HCT116 (cell line): ENCODE results near the gene BEND5. TPM values are rescaled to one million over a fixed set of nuclear protein-coding genes. Genes with fewer than 3 reads are reported as not detected.

Experiments
- ATAC-seq: fragments of 200-7000 bp; cut with Tn5 transposase; 2 replicates; pipeline ENCODE4 v1.9.1; 2020; ENCODE audit warnings: mild to moderate bottlenecking, moderate library complexity
- BruUV-seq: library from RNA; stranded (reverse); fragments of 400-500 nt; replicated peaks from 2 replicates; lab custom pipeline; 2021; lab: Mats Ljungman, UMichigan
- CTCF ChIA-PET: fragments of 300-600 bp; sonication (Branson Sonifier 250); formaldehyde crosslinking; loops from one replicate; lab custom pipeline; 2021; ENCODE audit warnings: antibody characterized with exemption; lab: Charles Lee
- POLR2A ChIA-PET: fragments of 300-600, 350-600 bp; sonication (Branson Sonifier 250); formaldehyde crosslinking; loops from one replicate; lab custom pipeline; 2021; ENCODE audit warnings: antibody characterized with exemption; lab: Charles Lee
- RAD21 ChIA-PET, 2 experiments: fragments of 300-600 bp; sonication (Branson Sonifier 250); formaldehyde crosslinking; loops; one replicate each; lab custom pipeline; 2023; ENCODE audit warnings: low total read pairs in 2 of 2; ENCODE audit not compliant: uncharacterized antibody in 2 of 2, unreplicated experiment in 2 of 2, low non-redundant PET in 1 of 2; lab: Charles Lee
- DNase-seq: peaks from one replicate; pipeline ENCODE4 v3.0.0-alpha.2; 2010; ENCODE audit warnings: low read depth, low spot score
- H2AFZ ChIP-seq: fragments of 200-600 bp; shearing (Covaris generic), sonication (generic); 2 replicates; pipeline ENCODE4 v1.6.1; 2017; ENCODE audit warnings: low read depth, mixed run types, mixed read lengths, antibody characterized with exemption, low read length; ENCODE audit not compliant: poor library complexity, severe bottlenecking
- H3K27ac ChIP-seq: 2 replicates; pipeline ENCODE4 v1.5.1; 2012; ENCODE audit warnings: low read depth, low read length
- H3K27me3 ChIP-seq: fragments of 200-600 bp; sonication (generic); 2 replicates; pipeline ENCODE4 v1.6.1; 2016; ENCODE audit warnings: mixed run types, low read length, mixed read lengths; ENCODE audit not compliant: insufficient read depth
- H3K36me3 ChIP-seq, 2 experiments: fragments of 200-500 bp in 1 of 2; fragments of 200-600 bp in 1 of 2; sonication (Bioruptor generic) in 1 of 2; sonication (generic) in 1 of 2; 2 replicates each; pipeline versions ENCODE4 v1.5.1 to v1.6.1; 2014 to 2016; ENCODE audit warnings: low read length in 2 of 2, inconsistent platforms in 1 of 2, mixed read lengths in 1 of 2, mixed run types in 1 of 2; ENCODE audit not compliant: insufficient read depth in 2 of 2, control insufficient read depth in 1 of 2
- H3K4me1 ChIP-seq, 2 experiments: fragments of 200-600 bp in 1 of 2; sonication (generic) in 1 of 2; 2 replicates each; pipeline versions ENCODE4 v1.5.1 to v1.6.1; 2012 to 2017; ENCODE audit warnings: low read length in 2 of 2, inconsistent platforms in 1 of 2, mild to moderate bottlenecking in 1 of 2, mixed read lengths in 1 of 2, mixed run types in 1 of 2, moderate library complexity in 1 of 2; ENCODE audit not compliant: insufficient read depth in 2 of 2, control insufficient read depth in 1 of 2
- H3K4me2 ChIP-seq: fragments of 200-600 bp; sonication (generic); 2 replicates; pipeline ENCODE4 v1.6.1; 2017; ENCODE audit warnings: mixed run types, low read length, mixed read lengths
- H3K4me3 ChIP-seq, 2 experiments: fragments of 200-600 bp in 1 of 2; sonication (generic) in 1 of 2; replicated peaks in 1 of 2; 2 replicates each; pipeline ENCODE4 v1.5.1; 2011 to 2016; ENCODE audit warnings: low read length in 2 of 2, control low read depth in 1 of 2, low read depth in 1 of 2, mild to moderate bottlenecking in 1 of 2, mixed read lengths in 1 of 2, mixed run types in 1 of 2
- H3K79me2 ChIP-seq: fragments of 200-600 bp; sonication (generic); 2 replicates; pipeline ENCODE4 v1.6.1; 2017; ENCODE audit warnings: mild to moderate bottlenecking, mixed run types, low read length, moderate library complexity, mixed read lengths; ENCODE audit not compliant: insufficient read depth
- H3K9ac ChIP-seq: fragments of 200-600 bp; sonication (generic); 2 replicates; pipeline ENCODE4 v1.6.1; 2016; ENCODE audit warnings: low read length, mixed read lengths
- H3K9me2 ChIP-seq: fragments of 200-600 bp; sonication (generic), shearing (Covaris generic); 2 replicates; pipeline ENCODE4 v1.6.1; 2017; ENCODE audit warnings: mixed run types, mild to moderate bottlenecking, moderate library complexity; ENCODE audit not compliant: insufficient read depth
- H3K9me3 ChIP-seq, 2 experiments: fragments of 200-500 bp in 1 of 2; fragments of 200-600 bp in 1 of 2; sonication (Bioruptor generic) in 1 of 2; sonication (generic) in 1 of 2; 2 replicates each; pipeline ENCODE4 v1.6.1; 2014 to 2017; ENCODE audit warnings: low read length in 2 of 2, mixed read lengths in 2 of 2, inconsistent platforms in 1 of 2, low read depth in 1 of 2, mild to moderate bottlenecking in 1 of 2, mixed run types in 1 of 2, moderate library complexity in 1 of 2; ENCODE audit not compliant: control insufficient read depth in 1 of 2, insufficient read depth in 1 of 2
- H4K20me1 ChIP-seq: fragments of 200-600 bp; sonication (generic), shearing (Covaris generic); 2 replicates; pipeline ENCODE4 v1.6.1; 2017; ENCODE audit warnings: mixed run types, mild to moderate bottlenecking, moderate library complexity; ENCODE audit not compliant: insufficient read depth
- CBX3 ChIP-seq: IDR thresholded peaks from 2 replicates; pipeline ENCODE4 v1.6.1; 2012; ENCODE audit warnings: low read depth
- ELF1 ChIP-seq: IDR thresholded peaks from 2 replicates; pipeline ENCODE4 v1.6.1; 2012; ENCODE audit warnings: low read depth, borderline replicate concordance
- EZH2 ChIP-seq: fragments of 200-600 bp; sonication (generic); IDR thresholded peaks from 2 replicates; pipeline ENCODE4 v1.6.1; 2017; ENCODE audit warnings: antibody characterized with exemption, mixed run types
- EZH2phosphoT487 ChIP-seq: fragments of 200-600 bp; IDR thresholded peaks from 2 replicates; pipeline ENCODE4 v1.6.1; 2018; ENCODE audit warnings: antibody characterized with exemption, borderline replicate concordance
- POLR2A ChIP-seq: IDR thresholded peaks from 2 replicates; pipeline ENCODE4 v1.7.0; 2011; ENCODE audit warnings: borderline replicate concordance; ENCODE audit not compliant: insufficient read depth, insufficient read length; ENCODE audit errors: extremely low read depth
- SIN3A ChIP-seq: IDR thresholded peaks from 2 replicates; pipeline ENCODE4 v1.6.1; 2012; ENCODE audit warnings: low read depth
- ZNF274 ChIP-seq: fragments of 200-500 bp; sonication (Bioruptor generic); IDR thresholded peaks from 2 replicates; pipeline ENCODE4 v1.6.1; 2014; ENCODE audit warnings: mild to moderate bottlenecking, low read depth, low read length, inconsistent platforms
- intact Hi-C: fragments of 100-400 bp; cut with micrococcal nuclease; formaldehyde crosslinking; loops from 2 replicates; pipeline ENCODE4 v1.10.0; 2022
- total RNA-seq: library from RNA; stranded (reverse); gene quantifications from one replicate; pipeline ENCODE4 v1.2.1, GENCODE V29; 2021; ENCODE audit not compliant: unreplicated experiment
- TF ChIP-seq, protein P1 (sequence below): IDR thresholded peaks from 2 replicates; pipeline ENCODE4 v1.6.1; 2012
- TF ChIP-seq, protein P2 (sequence below): IDR thresholded peaks from 2 replicates; pipeline ENCODE4 v1.6.1; 2012; ENCODE audit warnings: low read depth
- TF ChIP-seq, protein P3 (sequence below), 3 experiments: fragments of 200-600 bp in 1 of 3; sonication (generic) in 1 of 3; IDR thresholded peaks in 2 of 3; conservative IDR thresholded peaks in 1 of 3; 2 replicates each; pipeline ENCODE4 v1.5.1; 2012 to 2017; ENCODE audit warnings: low read depth in 2 of 3, low read length in 2 of 3, antibody characterized with exemption in 1 of 3, borderline replicate concordance in 1 of 3, control low read depth in 1 of 3, mild to moderate bottlenecking in 1 of 3, mixed read lengths in 1 of 3, mixed run types in 1 of 3, moderate library complexity in 1 of 3; ENCODE audit not compliant: insufficient read depth in 1 of 3

Gene BEND5
- total RNA-seq, 1 experiment from 2014 or later, result not detected

DNA sequence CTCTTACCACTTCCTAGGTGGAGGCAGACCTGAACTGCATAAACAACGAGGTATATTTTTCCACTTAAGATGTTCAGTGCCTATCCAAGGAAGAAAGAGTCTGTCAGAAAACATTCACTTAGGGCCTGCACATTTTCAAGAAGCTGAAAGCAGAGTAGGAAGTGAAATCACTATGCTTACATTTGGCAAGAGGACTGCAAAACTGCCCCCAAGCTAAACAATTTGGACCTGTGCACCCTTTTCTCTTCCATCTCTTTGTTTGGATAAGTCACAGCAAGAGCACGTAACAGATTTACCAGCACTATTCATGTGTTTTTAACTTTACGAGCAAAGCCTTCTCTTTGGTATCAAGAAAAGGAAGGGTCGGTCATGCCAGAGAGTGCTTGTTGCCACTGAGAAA, 13.2 kb upstream of the BEND5 start:
- ATAC-seq, result no peak
- no peak overlapping the region for H3K4me3 ChIP-seq
- no peaks in the 10 kb centered on the region for H3K9me3 ChIP-seq
- H4K20me1 ChIP-seq, result no peaks in the 10 kb centered on the region
- ChIA-PET POLR2A (no interaction called here), CTCF (no interaction called here), RAD21 (no interaction called here)
- no peaks in the 10 kb centered on the region for H3K36me3 ChIP-seq
- H3K9ac ChIP-seq, result no peak overlapping the region
- H3K27me3 ChIP-seq, result no peaks in the 10 kb centered on the region
- intact Hi-C loops, result no loop called here
- no peaks in the 10 kb centered on the region for H3K79me2 ChIP-seq
- no peaks in the 10 kb centered on the region for H3K9me2 ChIP-seq
- no peak for DNase-seq
- H3K27ac ChIP-seq, result no peak overlapping the region
- TF ChIP-seq SIN3A (no peak), EZH2phosphoT487 (no peak), POLR2A (no peak)
- TF ChIP-seq, protein P1, sequence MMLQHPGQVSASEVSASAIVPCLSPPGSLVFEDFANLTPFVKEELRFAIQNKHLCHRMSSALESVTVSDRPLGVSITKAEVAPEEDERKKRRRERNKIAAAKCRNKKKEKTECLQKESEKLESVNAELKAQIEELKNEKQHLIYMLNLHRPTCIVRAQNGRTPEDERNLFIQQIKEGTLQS, result no peak
- H3K4me1 ChIP-seq, result no peaks in the 10 kb centered on the region
- no TSS peak for BruUV-seq
- H3K4me2 ChIP-seq, result no peak overlapping the region
- no peak overlapping the region for H2AFZ ChIP-seq

DNA sequence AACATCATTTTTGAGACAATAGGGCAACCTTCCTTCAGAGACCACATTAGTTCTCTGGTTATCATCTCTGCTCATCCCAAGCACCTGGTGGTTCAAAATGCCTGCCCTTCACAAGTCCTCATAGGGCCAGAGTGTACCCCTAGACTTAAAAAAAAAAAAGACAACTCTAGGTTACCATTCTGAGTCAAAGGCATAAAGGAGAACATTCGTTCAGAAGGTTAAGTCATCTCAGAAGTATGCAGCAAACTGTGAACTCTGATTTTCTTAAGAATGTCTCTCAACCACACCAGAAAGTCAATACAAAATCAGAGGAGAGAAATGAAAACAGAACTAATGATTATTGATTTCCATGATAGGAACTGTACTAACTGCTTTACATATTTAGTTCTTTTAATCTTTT, 9.2 kb upstream of the BEND5 start:
- Histone ChIP-seq H4K20me1 (no peaks in the 10 kb centered on the region), H3K4me2 (no peak overlapping the region), H3K27ac (no peak overlapping the region), H3K36me3 (no peaks in the 10 kb centered on the region), H3K9ac (no peak overlapping the region), H2AFZ (no peak overlapping the region), H3K9me2 (no peaks in the 10 kb centered on the region), H3K79me2 (no peaks in the 10 kb centered on the region), H3K4me3 (no peak overlapping the region), H3K27me3 (no peaks in the 10 kb centered on the region), H3K9me3 (no peaks in the 10 kb centered on the region), H3K4me1 (no peaks in the 10 kb centered on the region)
- DNase-seq, result no peak
- POLR2A ChIA-PET, result no interaction called here
- TF ChIP-seq SIN3A (no peak), ELF1 (no peak), CBX3 (no peak), ZNF274 (no peak), EZH2 (no peak)
- TF ChIP-seq, protein P2, sequence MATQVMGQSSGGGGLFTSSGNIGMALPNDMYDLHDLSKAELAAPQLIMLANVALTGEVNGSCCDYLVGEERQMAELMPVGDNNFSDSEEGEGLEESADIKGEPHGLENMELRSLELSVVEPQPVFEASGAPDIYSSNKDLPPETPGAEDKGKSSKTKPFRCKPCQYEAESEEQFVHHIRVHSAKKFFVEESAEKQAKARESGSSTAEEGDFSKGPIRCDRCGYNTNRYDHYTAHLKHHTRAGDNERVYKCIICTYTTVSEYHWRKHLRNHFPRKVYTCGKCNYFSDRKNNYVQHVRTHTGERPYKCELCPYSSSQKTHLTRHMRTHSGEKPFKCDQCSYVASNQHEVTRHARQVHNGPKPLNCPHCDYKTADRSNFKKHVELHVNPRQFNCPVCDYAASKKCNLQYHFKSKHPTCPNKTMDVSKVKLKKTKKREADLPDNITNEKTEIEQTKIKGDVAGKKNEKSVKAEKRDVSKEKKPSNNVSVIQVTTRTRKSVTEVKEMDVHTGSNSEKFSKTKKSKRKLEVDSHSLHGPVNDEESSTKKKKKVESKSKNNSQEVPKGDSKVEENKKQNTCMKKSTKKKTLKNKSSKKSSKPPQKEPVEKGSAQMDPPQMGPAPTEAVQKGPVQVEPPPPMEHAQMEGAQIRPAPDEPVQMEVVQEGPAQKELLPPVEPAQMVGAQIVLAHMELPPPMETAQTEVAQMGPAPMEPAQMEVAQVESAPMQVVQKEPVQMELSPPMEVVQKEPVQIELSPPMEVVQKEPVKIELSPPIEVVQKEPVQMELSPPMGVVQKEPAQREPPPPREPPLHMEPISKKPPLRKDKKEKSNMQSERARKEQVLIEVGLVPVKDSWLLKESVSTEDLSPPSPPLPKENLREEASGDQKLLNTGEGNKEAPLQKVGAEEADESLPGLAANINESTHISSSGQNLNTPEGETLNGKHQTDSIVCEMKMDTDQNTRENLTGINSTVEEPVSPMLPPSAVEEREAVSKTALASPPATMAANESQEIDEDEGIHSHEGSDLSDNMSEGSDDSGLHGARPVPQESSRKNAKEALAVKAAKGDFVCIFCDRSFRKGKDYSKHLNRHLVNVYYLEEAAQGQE, result no peak
- TF ChIP-seq, protein P3, sequence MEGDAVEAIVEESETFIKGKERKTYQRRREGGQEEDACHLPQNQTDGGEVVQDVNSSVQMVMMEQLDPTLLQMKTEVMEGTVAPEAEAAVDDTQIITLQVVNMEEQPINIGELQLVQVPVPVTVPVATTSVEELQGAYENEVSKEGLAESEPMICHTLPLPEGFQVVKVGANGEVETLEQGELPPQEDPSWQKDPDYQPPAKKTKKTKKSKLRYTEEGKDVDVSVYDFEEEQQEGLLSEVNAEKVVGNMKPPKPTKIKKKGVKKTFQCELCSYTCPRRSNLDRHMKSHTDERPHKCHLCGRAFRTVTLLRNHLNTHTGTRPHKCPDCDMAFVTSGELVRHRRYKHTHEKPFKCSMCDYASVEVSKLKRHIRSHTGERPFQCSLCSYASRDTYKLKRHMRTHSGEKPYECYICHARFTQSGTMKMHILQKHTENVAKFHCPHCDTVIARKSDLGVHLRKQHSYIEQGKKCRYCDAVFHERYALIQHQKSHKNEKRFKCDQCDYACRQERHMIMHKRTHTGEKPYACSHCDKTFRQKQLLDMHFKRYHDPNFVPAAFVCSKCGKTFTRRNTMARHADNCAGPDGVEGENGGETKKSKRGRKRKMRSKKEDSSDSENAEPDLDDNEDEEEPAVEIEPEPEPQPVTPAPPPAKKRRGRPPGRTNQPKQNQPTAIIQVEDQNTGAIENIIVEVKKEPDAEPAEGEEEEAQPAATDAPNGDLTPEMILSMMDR (IDR thresholded peaks at IDR 0.05 in 2 of 3, conservative IDR thresholded peaks at IDR 0.05 in 1 of 3; ENCODE audit: borderline replicate concordance in 1 of 3, insufficient read depth in 1 of 3, low read depth in 2 of 3, low read length in 2 of 3), result no peak
- TF ChIP-seq, protein P1, result no peak
- no TSS peak for BruUV-seq
- intact Hi-C loops, result no loop called here
- CTCF ChIA-PET, result no interaction called here
- RAD21 ChIA-PET, result no interaction called here
- no peak for ATAC-seq
